Activated T-helper 1 cell treated with anti-CD3 and anti-CD28 coated beads, Interleukin-2, amount 50 U/mL, for 16 hours (primary cell): ENCODE measurements around the gene CHRND.
"Not testable (repeated sequence)": the region's sequence is repeated elsewhere in the genome, so short reads cannot be mapped to it uniquely, and the experiment has no call there.

Experiments
- DNase-seq, 2 donors: peaks; one replicate each; pipeline ENCODE4 v3.0.0-alpha.2; 2020; ENCODE audit warnings: low read depth in 1 of 2, low spot score in 1 of 2

Gene CHRND

DNA sequence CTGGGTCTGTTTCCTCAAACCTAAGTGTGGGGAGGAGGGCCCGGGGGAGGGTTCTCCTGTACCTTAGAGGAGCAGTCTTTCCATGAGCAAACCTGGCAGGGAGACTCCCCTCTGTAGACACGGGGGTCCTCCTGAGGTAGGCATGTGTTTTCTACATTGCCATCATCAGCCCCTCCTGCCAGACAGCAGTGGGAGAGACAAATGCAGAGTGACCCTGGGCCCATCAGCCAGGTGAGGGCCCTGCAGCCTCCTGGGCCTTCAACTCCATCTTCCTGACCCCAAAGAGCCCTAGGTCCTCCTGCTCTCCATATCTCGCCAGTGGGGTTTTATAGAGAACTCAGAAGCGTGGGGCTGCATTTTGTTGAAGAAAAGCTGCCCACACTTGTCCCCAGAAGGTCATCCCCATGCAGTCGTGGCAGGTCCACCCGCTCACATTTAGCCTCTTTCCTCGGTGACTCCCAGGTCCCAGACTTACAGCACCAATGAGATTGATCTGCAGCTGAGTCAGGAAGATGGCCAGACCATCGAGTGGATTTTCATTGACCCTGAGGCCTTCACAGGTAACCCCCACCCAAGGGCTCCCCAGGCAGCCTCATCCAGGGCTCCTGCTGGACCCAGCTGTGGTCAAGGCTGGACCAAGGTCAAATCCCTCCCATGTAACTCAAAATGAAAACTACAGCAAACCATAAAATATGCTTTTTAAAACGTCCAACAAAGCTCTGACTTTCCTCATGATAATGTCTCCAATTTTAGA is 16.2 kb downstream of the CHRND start:
- DNase-seq: no peak

DNA sequence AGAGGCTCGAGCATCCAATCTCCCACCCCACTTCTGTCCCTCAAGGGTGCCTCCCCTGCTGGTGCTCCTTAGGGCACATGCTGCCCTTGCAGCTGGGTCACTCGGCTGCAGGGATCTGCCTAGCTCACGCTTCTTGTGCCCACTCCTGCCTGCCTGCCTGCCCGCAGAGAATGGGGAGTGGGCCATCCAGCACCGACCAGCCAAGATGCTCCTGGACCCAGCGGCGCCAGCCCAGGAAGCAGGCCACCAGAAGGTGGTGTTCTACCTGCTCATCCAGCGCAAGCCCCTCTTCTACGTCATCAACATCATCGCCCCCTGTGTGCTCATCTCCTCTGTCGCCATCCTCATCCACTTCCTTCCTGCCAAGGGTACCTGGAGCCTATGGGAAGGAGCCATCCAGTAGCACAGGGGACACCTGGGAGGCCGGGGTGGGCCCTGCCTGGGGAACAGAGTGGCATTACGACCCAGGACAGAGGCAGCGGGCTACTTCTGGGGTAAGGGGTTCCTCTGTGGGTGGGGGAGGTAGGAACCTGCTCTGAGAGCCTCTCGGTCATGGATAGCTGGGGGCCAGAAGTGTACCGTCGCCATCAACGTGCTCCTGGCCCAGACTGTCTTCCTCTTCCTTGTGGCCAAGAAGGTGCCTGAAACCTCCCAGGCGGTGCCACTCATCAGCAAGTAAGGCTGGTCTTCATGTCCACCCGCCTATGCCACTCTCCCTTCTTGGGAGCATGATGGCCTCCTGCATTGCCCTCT is 16.9 kb downstream of the CHRND start:
- no peak for DNase-seq

DNA sequence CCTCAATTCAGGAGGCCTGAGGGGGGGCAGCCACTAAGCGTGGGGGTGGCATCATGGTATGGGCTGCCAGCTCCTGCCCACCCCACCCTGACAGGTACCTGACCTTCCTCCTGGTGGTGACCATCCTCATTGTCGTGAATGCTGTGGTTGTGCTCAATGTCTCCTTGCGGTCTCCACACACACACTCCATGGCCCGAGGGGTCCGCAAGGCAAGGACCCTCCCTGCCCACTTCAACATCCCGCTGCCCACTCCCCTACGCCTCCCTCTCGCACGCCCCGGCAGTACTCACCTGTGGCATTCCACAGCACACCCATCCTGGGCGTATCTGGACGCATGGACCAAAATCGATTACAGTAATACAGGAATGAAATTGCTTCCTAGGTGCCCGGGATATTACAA is 17.5 kb downstream of the CHRND start:
- no peak for DNase-seq

DNA sequence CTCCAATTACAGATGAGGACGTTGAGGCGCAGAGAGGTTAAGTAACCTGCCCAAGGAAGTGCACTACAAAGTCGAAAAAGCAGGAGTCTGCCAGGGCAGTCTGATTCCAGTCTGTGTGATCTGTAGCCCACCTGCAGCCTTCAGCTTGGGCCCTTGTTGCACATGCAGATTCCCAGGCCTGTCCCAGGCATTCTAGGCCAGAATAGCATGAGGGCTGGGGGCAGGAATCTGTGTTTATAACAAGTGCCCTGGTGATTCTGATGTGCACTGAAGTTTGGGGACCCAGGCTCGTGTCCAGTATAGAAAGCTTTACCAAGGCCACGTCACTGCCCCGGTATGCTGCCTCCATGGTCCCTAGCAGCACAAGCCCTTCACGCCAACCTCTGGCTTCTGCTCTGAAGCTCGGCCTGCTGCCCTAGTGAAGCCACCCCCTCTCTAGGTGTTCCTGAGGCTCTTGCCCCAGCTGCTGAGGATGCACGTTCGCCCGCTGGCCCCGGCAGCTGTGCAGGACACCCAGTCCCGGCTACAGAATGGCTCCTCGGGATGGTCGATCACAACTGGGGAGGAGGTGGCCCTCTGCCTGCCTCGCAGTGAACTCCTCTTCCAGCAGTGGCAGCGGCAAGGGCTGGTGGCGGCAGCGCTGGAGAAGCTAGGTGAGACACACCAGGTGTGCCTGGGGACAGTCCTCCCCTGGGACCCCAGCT is 18.1 kb downstream of the CHRND start:
- no peak for DNase-seq

DNA sequence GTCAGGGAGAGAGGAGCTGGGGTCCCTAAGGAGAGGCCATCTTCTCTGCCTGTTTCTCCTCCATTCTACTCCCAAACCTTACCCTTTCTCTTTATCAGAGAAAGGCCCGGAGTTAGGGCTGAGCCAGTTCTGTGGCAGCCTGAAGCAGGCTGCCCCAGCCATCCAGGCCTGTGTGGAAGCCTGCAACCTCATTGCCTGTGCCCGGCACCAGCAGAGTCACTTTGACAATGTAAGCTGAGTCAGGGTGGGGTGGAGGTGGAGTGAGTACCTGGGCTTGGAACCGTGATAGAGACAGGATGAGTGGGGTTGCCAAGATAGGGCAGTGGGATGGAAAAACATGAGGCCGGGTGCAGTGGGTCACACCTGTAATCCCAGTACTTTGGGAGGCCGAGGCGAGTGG is 18.7 kb downstream of the CHRND start:
- no peak for DNase-seq

DNA sequence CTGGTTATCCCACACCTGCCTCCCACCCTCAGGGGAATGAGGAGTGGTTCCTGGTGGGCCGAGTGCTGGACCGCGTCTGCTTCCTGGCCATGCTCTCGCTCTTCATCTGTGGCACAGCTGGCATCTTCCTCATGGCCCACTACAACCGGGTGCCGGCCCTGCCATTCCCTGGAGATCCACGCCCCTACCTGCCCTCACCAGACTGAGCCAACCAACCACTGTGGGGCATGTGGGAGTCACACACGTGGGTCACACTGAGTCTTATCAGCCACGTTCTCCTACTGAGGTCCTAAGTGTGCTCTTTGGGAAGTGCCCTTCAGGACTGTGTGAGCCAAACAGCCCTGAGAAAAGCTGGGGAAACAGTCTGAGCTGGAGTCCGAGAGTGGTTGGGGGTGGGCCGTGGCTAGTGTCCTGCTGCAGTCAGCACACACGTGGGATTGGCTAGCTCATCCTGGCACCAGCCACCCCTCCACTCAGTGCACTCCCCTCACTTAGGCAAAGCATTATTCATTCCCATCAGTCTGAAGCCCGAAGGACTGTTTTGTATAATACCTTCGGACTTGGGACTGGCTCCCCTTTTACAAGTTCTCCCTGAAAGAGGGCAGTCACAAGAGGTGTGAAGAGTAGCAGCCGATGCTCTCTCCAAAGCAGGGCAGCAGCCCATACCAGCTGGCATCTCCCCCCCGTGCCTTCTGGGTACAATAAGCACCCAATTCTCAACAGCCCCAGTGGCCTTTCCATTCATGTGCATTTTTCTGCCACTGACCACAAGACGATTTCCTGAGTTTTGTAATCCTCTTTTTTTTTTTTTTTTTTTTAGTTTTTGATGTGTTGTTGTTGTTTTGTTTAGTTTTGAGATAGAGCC is 19.8 kb downstream of the CHRND start:
- no peak for DNase-seq

DNA sequence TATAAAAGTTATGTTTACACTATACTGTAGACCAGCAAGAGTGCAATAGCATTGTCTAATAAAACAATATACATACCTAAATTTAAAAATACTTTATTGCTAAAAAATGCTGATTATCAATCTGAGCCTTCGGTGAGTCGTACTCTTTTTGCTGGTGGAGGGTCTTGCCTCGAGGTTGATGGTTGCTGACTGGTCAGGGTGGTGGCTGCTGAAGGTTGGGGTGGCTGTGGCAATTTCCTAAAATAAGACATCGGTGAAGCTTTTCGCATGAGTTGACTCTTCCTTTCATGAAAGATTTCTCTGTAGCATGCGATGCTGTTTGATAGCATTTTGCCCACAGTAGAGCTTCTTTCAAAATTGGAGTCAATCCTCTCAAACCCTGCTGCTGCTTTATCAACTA is 22.0 kb downstream of the CHRND start:
- DNase-seq: no peak

DNA sequence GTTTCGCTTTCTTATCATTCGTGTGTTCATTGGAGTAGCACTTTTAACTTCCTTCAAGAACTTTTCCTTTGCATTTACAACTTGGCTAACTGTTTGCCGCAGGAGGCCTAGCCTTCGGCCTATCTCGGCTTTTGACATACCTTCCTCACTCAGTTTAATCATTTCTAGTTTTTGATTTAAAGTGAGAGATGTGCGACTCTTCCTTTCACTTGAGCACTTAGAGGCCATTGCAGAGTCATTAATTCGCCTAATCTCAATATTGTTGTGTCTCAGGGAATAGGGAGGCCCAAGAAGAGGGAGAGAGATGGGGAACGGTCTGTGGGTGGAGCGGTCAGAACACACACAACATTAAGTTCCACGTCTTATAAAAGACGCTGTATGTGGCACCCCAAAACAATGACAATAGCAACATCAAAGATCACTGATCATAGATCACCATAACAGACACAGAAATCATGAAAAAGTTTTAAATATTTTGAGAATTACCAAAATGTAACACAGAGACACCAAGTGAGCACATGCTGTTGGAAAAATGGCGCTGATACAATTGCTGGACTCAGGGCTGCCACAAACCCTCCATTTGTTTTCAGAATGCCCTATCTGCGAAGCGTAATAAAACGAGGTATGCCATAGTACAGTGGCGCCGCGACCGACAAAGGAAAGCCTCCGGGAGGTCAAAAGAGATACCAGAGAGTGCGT is 23.8 kb downstream of the CHRND start:
- no peak for DNase-seq

DNA sequence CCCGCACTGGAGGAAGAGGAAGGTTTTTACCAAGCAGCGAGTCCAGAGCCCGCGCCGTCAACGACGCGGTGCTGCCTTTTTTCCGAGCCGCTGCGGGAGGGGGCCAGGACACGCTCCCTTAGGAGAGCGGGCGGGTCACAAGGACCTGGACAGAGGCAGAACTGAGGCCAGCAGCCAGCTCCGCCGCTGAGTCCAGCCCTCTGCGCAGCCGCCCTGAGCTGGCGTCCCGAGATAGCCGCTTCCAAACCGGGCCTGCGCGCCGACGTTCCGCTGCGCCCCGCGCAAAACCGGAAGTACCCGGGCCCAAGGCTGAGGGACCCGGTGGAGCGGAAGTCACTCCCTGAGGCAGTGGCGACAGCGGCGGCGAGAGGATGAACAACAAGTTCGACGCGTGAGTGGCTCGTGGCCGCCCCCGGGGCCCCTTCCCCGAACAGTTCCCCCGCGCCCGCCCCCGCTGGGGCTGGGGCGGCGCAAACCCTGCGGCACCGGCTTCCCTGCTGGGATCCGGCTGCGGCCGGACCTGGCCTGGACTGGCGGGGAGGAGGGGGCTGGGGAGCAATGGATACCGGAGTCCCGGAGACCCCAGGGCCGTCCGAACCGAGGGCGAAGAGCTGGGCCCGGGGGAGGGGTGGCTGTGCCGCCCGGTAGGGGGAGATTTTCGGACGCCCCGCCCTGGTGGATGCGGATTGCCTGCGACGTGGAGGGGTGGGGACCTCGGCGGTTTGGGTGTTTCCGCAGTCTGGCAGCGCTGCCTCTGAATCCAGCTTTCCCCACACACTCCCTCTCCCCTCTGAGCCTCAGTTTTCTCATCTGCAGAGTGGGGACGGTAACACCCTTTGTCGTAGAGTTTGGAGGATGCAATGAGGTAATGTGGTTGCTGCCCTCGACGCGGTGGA is 24.6 kb downstream of the CHRND start, which contains the start of the genes EIF4E2 and TIGD1:
TSS of gene EIF4E2 (plus strand) at position 336 of the 896 bp plus-strand sequence. CDS start at position 372, 36 bp downstream.
TSS of gene TIGD1 (minus strand) at position 204 of the 896 bp plus-strand sequence. CDS start 675 bp downstream, outside the sequence.
- DNase-seq: peak; percentile 81 to 88

DNA sequence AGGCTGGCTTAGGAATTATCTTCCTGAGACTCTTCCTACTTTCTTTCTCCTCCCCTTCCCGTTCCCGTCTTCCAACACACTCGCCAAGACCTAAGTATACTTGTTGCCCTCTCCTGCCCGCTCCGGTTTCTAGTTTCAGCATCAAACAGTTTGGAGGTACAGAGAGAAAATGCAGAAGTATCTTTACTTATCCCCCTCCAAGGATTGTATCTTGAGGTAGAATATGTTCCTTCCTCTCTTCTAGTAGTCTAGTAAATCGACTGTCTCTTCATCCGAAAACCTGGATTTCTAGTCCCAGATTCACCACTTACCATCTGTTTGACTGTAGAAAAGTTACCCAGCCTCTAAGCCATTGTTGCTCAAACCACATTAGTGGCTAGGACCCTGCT is 25.3 kb downstream of the CHRND start:
- DNase-seq: no peak

DNA sequence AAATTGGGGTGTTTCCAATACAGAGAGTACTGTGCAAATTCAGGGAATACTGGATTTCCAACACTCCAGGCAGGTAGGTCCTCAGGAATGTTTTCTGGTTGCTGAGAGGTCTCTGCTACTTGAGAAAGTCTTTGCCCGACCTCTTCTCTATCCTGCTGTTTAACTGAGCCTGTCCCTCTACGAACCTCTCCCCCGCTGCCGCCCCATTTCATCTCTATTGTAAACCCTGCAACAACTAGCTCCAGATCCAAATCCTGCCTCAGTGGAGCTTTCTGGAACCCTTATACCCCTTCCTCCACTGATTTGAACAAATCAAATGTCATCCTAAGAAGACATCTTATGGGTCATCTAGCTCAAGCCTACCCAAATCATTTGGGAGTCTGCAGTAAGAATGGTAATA is 25.8 kb downstream of the CHRND start:
- DNase-seq: no peak

DNA sequence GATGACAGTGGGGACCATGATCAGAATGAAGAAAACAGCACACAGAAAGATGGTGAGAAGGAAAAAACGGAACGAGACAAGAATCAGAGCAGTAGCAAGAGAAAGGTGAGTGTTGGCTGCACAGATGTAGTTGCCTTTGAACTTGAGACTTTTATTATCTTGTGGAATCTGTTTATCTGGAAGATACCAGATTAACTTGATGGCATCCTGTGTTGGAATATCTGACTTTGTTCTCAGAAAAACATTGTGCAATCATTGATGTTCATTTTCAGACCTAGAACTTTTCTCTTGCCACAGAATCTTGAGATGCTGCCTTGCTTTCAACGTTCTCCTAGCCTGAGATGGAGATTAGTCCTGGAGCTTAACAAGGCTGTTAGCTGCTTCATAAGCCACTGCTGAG is 30.5 kb downstream of the CHRND start:
- DNase-seq: no peak

DNA sequence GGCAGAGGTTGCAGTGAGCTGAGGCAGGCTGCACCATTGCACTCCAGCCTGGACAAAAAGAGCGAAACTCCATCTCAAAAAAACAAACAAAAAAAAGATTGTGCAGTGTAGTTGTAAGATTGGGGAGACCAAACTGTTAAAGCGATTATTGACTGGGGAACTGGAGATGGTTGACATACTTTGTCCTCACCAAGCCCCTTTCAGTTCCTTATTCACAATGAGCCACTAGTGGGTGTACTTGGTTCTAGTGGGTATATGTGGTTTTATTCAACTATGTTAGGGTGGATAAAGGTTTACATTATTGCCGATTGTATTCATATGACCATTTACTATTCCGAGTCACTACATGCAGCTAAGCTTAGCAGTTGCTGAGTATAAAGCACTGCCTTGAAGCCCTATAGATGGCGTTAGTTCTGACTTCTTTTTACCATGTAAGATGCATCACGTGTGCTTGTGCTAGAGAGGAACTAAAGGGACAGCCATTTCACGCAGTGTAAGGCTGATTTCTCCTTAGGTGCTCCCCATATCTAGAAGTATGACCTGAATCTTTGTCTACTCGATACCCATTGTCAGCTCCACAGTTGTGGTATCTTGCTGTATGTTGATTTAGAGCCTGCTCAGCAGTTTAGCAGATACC is 36.7 kb downstream of the CHRND start:
- no peak for DNase-seq

DNA sequence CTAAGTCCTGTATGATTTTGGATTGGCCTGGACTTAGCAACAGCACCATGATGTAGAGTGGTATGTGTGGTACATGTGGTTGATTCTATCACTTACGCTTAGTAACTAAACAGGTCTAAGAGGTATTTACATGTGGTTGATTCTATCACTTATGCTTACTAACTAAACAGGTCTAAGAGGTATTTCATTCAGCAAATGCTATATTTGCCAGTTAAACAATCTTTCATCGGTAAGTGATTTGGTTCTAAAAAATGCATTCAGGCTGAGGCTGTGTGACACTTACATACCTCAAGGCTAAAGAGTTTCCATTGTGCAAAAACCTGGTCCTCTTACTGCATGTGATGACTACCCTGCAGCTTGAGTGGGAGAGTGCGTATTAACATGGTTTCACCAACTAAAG is 37.6 kb downstream of the CHRND start:
- DNase-seq: no peak

DNA sequence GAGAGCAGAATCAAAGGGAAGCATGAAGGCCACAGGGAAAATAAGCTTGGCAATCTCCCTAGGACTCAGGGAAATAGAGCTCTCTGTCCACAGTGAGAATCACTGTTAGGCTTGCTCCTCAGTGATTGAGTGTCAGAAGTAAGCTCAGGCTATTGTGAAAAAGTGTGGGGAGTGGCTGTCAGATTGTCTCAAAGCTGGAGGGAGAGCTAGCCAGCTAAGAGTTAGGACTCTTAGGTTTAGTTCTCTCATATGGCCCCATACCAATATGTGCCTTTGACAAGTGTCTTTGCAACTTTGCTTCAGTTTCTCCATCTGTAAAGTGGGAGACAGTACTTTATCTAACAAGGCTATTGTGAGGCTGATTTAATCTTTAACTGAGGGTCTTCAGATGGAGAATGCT is 41.8 kb downstream of the CHRND start:
- DNase-seq: no peak

DNA sequence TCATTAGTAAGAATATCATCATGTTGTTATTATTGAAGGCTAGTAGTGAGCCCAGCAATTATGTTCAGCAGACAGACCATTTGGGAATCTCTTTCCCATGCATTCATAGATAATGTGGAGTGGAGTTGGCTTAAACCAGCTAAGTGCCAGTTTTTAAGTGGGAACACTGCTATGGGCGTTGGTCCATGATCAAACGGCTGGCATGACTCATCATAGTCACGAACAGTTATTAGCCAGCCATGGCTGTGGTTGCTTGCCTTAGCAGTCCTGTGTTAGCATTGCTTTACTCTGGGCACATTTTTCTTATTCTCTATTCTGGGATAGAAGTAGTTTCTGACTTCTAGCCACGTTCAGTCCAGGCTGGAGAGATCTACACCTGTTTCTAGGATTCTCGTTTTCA is 42.2 kb downstream of the CHRND start:
- DNase-seq: no peak

DNA sequence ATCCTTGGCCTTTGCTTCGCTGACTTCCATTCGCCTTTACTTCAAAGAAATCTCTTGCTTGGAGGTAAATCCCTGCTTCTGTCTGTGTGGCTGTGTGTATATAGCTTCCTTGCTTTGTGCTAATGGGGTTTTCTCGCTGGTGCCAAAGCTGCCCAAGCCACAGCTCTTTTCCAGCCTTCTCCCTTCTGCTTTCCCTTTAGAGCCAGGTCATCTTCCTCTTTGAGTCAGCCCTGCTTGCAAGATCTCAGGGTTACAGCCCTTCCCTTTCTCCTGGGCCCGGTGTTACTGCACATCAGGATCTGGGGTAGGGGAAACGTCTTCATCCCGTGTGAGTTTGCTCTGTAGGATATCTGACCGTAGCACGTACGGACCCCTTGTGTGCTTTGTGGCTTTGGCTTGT is 43.6 kb downstream of the CHRND start:
- DNase-seq: no peak

DNA sequence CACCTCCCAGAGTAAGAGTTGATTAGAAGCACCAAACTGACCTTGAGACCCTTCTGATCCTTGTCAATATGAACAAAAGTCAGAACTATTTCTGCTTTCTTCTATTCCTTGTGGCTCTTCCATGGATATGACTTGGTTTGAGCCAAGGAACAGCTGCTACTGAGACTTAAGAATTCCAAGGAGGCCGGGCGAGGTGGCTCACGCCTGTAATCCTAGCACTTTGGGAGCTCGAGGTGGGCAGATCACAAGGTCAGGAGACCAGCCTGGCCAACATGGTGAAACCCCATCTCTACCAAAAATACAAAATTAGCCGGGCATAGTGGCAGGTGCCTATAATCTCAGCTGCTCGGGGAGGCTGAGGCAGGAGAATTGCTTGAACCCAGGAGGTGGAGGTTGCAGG is 44.5 kb downstream of the CHRND start:
- DNase-seq: not testable (repeated sequence)

DNA sequence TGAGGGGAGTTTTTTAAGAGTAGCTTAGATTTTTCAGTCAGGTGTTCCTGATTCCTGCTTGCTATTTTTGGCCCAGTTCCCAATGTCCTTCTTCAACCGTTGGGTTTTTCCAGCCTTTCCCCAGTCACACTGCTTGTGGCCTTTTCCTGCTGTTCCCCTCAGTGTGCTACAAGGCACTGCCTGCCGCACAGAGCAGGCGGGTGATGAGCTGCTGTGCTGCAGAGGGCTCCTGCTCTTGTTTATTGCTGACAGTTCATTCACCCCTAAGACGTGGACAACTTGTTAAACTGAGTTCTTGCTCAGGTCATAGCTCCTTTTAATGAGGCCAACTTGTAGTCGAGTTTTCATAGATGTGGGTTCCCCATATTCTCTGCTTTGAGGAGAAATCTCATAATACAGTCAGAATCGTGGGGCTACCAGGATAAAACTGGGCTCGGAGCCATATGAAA is 45.1 kb downstream of the CHRND start:
- no peak for DNase-seq
